MV-4-11 (cell line): ENCODE results near the gene CALR3.
"Not testable (repeated sequence)": the region's sequence is repeated elsewhere in the genome, so short reads cannot be mapped to it uniquely, and the experiment has no call there.

Source experiments
- DNase-seq: peaks from one replicate; lab custom pipeline; 2025; lab: John Stamatoyannopoulos, UW

Gene CALR3

DNA sequence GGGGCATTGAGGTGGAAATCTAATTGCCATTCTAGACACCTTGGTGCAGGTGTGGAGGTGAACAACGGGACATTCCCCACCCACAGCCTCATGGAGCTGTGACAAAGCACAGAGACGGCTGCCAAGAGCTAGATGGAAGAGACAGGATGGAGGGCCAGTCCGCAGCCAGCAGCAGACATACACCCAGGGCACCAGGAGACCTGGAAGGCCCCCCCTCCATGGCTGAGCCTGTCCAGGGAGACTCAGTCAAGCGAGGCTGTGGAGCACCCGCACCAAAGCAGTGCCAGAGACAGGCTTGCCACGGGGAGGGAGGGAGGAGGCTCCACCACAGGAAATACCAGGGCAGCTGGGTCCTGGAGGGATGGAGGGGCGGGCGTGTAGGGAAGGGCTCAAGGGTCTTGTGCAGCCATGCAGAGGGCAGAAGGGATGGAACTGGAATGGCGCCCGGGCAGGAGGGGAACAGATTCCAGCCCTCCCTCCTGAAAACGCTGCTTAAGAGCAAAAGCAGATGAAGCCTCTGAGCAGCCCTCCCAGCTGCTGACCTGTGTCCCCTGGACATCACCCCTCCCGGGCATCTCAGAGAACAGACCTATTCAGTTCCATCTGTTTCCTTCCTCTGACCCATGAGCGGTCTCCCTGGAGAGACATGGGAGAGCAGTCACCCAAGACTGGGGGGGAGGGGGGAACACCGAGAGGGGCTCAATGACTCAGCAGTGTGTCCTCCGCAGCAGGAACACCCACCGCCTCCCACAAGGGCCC lies 38.6 kb downstream of the CALR3 start:
- no peak for DNase-seq

DNA sequence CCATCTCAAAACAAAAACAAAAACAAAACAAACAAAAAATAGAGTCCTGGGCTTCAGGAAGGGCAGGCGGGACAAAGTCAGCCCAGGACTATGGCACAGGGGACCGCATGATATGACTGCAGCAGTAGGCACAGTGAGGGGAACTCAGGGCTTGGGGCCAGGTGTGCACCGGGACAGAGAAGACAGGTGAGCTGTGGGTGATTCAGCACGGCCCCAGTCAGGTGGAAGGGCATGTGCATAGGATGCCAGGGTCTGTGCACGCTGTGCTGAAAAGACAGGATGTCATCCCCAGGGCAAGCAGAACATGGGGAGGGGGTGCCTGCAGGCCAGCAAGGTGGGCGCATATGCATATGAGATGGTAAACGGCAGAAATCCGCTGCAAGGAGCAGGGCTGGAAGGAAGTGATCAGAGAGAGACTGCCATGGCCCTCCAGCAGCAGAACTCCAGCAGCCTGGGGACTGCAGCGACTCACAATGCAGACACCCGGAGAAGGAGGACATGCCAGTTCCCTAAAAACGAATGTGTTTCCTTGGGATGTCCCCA lies 39.2 kb downstream of the CALR3 start:
- DNase-seq, result no peak

DNA sequence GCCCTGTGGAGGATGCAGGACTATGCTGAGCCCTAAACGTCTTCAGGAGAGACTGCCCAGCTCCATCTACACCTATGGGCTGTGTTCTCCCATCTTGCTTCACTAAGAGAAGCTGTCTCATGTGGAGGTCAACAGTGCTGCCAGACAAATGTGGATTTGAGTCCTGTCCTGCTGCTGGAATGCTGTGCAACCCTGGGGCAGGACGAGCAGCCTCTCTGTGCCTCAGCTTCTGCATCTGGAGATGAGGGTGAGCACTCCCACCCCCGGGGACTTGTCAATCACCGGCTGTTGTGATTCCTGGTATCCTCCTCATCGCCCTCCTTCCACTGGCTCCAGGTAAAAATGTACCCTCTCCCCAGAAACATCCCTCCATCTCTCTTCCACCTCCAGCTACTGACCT lies 40.5 kb downstream of the CALR3 start:
- DNase-seq, result no peak

DNA sequence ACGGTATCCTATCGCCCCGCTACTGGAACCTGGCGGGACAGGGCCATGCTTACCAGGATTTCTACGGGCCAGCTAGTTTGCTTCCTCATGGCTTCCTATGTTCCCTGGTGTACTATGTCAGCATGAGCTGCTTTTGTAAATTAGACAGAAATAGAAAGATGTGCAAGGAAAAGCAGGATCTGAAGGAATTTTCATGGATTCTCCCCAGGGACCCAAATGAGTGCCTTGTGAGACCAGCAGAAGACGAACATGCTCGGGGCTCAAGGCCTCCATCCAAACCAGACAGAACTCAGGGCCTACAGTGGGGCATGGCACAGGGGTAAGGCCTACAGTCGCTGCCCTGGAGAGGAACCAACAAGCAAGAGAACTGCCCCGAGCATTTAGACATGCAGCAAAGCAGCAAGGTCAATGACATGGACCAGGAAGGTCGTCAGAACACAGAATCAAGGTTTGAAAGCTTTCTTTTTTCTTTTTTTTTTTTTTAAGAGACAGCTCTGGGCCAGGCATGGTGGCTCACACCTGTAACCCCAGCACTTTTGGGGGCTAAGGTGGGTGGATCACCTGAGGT lies 41.5 kb downstream of the CALR3 start:
- DNase-seq, result no peak

DNA sequence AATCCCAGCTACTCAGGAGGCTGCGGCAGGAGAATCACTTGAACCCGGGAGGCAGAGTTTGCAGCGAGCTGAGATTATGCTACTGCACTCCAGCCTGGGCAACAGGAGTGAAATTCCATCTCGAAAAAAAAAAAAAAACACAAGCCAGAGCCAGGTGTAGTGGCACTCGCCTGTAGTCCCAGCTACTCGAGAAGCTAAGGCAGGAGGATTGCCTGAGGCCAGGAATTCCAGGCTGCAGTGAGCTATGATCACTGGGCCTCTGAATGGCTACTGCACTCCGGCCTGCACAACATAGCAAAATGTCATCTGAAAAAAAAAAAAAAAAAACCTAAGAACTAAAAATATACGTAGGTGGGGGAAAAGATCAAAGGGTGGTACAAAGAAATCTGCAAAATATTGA lies 43.6 kb downstream of the CALR3 start:
- DNase-seq, result no peak

DNA sequence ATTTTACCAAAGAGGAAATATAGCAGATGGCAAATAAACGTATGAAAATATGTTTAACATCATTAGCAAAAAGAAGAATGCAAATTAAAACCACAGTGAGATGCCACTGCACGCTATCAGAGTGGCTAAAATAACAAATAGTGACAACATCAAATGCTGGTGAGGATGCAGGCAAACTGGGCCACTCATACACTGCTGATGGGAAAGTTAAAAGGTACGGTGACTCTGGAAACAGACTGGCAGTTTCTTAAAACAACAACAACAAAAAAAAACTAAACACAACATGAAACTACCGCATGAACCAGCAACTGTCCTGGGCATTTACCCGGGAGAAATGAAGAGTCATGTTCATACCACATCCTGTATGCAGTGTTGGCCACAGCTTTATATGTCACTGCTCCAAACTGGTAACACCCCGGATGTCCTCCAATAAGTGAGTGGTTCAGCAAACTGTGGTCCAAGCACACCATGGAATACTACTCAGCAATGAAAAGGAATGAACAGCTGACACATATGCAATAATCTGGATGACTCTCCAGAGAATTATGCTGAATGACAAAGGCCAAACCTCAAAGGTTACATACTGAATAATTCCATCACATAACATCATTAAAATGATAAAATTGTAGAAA lies 46.5 kb downstream of the CALR3 start:
- DNase-seq, result peak; percentile 81

DNA sequence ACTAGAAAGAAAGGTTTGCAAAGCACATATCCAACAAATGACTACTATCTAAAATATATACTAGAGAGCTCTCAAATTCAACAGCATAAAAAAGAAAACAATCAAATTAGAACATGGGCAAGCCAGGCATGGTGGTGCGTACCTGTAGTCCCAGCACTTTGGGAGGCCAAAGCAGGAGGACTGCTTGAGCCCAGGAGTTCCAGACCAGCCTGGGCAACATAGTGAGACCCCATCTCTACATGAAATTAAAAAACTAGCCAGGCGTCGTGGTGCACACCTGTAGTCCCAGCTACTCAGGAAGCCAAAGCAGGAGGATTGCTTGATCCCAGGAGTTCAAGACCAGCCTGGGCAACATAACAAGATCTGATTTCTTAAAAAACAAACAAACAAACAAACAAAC lies 47.1 kb downstream of the CALR3 start:
- not testable (repeated sequence) for DNase-seq

DNA sequence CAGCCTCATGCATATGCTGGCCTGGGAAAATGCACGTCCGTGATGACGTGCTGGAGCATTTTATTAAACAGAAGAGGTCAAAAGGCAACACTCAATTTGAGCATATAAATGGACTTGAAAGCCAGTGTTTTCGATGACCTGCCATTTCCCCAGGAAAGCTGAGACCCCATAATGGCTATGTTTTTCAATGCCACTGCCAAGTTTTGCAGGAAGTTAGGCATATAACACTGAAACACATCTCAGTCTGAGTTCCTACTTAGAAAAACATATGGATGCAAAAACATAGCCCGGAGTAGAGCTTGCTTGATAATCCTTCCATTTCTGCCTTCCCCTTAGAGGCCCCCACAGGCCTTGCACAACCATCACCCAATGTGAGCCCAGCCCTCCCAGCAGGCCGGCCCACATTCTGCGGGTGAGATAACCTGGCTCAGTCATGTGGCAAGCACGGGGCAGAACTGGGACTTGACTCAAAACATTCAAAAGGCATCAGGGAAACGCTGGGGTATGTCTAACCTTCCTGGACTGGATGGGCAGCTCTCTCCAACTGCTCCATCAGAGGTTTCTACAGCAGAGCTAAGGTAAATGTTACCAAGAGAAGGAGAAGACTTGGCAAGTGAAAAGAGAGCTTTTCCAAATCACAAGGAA lies 49.1 kb downstream of the CALR3 start:
- DNase-seq, result peak; percentile 95

DNA sequence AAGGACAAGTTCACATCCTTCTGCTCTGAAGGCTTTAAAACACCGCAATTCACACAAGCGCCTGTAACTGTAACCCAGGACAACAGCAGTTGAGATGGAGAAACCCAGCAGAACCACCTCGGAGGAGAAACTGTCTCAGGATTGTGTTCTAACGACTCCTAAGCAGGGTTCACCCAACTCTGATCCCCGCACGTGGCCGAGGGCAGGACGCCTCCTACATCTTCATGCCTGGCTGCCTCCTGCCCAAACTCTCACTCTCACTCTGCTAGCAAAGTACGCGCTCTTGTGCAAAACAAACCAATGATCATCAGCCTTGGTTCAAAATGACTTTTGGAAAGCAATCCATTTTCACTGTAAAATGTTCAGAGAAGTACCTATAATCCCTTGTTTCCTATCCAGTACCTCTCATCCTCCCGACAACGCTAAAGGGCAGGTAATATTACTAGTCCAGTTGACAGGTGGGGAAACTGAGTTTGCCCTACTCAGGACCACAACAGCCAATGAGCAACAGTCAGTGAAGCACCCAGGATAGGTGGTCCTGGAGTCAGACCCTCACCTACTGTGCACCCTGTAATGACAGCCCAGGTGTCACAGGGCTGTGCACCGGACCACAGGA lies 49.8 kb downstream of the CALR3 start:
- peak; percentile 13 for DNase-seq

DNA sequence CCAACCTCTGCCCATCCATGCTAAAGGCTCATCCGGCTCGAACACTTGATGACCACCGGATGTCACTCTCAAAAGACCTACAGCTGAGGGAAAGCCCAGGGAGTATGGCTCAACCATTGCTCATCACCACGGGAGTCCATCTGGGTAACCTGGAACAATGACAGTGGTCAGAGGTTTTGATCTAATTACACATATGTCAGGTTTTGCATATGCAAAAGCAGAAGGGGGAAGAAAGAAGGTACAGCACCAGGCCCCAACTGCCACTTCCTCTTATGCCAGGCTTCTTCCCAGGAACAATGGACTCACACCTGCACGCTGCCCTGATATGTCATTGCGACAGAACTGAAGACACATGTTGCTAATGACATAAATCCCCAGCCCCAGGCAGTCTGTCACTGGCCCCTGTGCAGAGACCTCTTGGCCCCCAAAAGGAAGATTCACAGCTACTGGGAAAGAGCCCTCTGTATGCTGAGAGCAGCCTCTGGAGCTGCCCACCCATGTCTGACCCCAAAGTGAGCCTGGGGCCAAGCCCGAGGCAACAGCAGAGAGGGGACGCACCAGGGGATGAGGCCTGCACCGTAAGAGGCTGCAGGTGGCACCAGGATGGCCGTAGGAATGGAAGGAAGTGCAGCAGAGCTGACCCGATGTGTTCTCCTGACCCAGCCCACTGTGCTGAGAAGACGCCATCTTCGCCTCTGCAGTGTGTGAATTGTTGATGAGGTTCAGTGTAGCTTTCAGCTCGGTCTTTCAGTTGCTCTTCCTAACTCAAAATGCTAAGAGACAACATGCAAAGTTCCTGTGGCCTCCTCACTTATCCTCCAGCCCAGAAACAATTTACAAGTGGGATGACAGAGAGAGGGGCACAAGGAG lies 50.5 kb downstream of the CALR3 start:
- DNase-seq, result peak; percentile 91

DNA sequence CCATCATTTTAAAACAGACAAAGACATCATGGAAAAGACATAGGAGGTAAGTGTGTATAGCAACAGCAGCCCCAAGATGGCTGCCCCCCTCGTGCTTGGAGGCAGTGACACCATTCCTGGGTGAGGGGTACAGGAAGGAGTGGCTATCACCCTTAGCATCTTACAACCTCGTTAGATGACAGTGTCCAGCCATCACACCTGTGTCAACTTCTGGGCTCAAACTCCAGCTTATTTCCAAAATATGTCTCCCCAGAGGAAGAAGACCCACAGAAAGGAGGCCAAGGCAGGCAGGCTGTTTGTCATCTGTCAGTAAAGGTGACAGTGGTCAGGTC lies 51.7 kb downstream of the CALR3 start:
- no peak for DNase-seq

DNA sequence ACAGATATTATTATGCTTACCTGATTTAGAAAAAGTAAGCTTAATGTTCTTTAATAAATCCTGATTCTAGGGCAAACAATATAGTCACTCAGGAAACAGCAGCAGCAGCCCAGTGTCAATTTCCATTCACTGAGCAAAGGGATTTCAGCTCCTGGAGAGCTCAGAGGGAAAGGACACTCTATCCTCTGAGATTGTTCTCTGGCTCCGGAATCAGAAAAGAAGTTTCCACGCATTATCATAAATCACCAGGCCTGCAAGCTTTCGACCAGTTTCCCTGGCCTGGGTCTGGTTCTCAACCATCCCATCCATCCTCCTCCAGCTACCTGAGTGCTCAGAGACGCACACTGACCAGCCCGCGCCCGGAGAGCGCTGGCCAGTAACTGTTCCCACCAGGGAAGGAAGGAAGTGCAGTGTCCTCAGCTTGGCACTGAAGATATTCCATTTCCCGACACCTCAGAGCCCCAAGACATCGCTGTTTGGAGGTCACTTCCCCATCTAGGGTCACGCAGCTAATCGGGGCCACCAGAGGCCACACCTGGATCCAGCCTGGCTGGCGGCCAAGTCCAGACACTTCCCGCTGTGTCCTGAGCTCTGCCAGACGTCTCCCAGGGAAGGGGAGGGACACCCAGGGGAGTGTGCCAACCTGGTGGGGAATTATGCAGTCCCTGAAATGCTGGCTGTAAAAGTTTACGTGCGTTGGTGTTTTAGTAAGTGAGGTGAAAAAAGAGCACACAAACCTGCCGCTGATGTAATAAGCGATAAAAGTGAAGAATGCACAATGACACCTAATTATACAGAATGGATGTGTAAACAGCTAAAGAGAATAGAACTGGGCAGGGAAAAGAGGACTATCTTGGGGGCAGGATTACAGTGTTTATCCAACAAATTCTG lies 53.3 kb downstream of the CALR3 start:
- no peak for DNase-seq

DNA sequence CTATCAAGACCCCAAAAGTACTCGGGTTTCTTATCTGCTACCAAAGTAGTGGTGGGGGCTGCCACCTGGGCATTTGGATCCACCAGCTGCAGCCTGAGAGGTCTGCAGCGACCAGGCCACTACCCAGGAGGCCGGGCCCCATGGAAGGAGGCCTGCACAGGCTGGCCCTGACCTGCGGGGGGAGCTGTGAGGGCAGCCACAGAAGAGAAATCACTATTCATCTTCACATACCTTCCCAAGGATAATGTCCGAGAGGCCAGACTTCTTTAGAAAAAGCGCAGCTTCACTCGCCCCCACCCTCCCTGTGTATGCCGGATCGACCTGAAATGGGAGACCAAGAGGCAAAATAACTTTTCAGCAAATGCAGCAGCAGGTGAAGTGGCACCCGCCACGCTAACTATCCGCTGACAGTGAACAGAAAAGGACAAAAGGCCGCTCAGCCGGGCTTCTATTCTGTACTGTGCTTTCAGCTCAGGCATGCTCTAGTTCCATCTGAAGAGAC lies 54.3 kb downstream of the CALR3 start:
- DNase-seq, result peak; percentile 22

DNA sequence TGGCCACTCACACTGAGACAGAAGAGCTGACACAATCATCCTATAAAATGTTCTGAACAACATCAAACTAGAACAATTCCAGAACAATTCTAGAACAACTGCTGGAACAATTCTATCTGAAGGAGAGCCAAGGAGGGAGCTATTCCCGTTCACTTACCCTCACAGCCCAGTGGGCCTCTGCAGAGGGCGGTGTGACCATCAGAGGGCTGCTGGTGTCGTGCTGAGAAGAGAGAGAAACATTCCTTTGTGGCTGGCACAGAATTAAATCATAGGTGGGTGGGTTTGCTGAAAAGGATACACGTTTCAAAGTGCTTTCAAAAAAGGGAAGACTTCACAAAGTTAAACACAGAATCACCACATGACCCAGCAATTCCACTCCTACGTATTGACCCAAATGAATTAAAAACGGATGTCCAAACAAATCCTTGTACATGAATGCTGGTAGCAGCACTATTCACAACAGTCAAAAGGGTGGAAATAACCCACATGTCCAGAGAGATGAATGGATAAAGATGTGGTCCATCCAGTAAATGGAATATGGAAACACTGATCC lies 59.1 kb downstream of the CALR3 start:
- DNase-seq, result no peak

DNA sequence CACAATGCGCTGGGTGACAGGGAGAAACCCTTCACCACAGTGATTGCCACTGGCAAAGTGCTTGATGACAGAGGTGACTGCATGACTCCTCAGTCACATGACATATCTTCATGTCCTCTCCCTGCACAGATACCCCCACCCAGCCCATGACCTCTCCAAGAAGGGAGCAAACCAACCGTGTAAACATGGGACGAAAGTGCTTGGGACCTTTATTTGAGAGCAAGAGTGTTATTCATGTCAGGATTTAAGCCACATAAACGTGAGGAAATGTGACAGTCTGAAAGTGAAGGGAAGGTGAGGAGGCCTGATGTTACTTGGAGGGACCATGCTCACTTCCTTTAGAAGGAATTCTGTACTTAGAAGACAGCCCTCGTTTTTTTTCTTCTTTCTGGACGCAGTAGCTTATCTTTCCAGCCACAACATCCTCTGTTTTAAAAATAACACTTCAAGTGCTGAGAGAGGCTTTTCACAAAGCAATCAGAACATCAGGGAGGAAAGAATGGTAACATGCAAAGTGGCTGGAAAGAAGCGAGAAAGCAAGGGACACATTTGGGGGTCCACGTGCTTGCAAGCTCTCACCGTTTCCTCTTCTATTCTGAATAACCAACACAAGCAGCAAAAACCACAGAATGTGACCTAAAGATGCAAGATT lies 59.8 kb downstream of the CALR3 start:
- DNase-seq, result peak; percentile 44

DNA sequence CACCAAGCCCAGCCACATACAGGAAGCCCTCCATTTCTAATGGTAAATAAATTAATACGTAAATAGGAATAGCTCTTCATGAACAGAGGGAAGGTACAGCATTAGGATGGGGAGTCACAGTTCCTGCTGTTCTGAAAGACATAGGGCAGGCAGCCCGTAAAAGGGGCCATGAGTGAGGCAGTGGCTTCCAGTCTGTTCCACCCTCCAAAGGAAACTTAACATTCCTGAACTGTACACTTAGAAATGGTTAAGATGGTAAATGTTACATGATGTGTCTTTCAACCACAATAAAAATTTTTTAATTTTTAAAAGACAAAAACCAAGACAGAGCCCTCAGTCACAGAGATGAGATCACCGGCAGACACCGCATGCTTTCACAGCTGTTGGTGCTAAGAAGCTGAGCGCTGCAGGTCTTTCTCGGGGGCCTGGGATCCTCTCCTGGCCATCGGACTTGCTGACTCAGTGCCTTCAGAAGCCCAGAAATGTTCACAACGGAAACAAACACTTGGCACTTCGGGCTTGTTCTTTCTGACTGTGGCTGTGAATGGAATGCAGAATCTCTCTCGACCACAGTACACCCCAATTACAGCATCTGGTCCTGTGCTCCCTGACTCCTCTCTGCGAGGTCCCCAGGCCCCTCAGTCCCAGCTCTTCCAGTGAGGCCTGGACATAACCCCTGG lies 60.6 kb downstream of the CALR3 start:
- DNase-seq, result no peak

DNA sequence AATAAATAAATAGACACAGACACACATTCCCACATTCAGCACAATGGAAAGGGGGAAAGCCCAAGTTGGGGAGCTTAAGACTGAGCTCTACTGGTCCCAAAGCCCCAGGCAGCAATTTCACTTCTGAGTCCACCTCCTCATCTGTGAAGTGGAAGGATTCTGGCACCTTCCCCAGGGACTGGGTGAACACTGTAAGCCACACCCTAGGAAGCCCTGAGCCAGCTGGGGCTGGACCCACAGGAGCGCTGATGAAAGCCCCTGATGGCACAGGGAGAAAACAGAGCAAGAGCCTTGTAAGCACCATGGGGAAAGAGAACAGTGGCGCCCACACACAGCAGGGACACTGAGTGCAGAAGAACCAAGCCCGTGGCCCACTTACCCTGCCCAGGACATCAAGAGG lies 62.0 kb downstream of the CALR3 start:
- DNase-seq, result no peak

DNA sequence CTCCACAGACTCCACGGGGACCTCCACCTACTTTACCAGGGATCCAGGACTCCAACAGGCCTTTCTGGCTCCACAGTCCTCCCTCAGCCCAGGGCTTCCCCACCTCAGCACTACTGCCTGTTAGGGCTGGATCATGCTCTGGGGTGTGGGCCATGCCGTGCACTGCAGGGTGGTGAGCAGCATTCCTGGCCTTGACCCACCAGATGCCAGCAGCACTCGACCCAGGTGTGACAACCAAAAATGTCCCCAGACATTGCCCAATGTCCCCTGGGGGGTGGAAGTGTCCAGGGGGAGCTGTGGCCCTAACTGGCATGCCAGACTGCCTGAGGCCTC lies 66.2 kb downstream of the CALR3 start:
- no peak for DNase-seq
